Subcutaneous abdominal adipose tissue (tissue), 5 donors: Measurements from ENCODE around the gene MCMBP.

Experiments
- H3K27ac ChIP-seq: one replicate; pipeline ENCODE4 v1.7.0; 2013; ENCODE audit warnings: low read depth, mild to moderate bottlenecking, inconsistent platforms, low read length, moderate library complexity
- H3K27me3 ChIP-seq, 5 donors: one replicate each; pipeline ENCODE4 v1.7.0; 2013; ENCODE audit warnings: low read length in 5 of 5, inconsistent platforms in 1 of 5; ENCODE audit not compliant: control insufficient read depth in 5 of 5, insufficient read depth in 4 of 5
- H3K36me3 ChIP-seq, 5 donors: one replicate each; pipeline ENCODE4 v1.7.0; 2013; ENCODE audit warnings: low read length in 5 of 5; ENCODE audit not compliant: control insufficient read depth in 5 of 5, insufficient read depth in 5 of 5
- H3K4me1 ChIP-seq, 5 donors: one replicate each; pipeline ENCODE4 v1.7.0; 2013; ENCODE audit warnings: low read length in 5 of 5, mild to moderate bottlenecking in 3 of 5, moderate library complexity in 1 of 5; ENCODE audit not compliant: control insufficient read depth in 5 of 5, insufficient read depth in 5 of 5
- H3K4me3 ChIP-seq, 5 donors: one replicate each; pipeline ENCODE4 v1.7.0; 2013; ENCODE audit warnings: low read length in 5 of 5, low read depth in 1 of 5
- H3K9ac ChIP-seq, 5 donors: one replicate each; pipeline ENCODE4 v1.7.0; 2013; ENCODE audit warnings: low read length in 5 of 5, mild to moderate bottlenecking in 4 of 5, moderate library complexity in 3 of 5
- H3K9me3 ChIP-seq, 5 donors: one replicate each; pipeline ENCODE4 v1.7.0; 2013; ENCODE audit warnings: low read length in 5 of 5; ENCODE audit not compliant: control insufficient read depth in 5 of 5
- donor health status: healthy.
- donor health status: healthy.
- donor health status: healthy.
- donor health status: healthy.
- donor health status: healthy.

MCMBP gene

GRCh38 chr10:119845656-119846055 is 27.0 kb downstream of the MCMBP start:
- no peaks in the 10 kb centered on the region for H3K9me3 ChIP-seq
- H3K27ac ChIP-seq, result no peak overlapping the region
- no peaks in the 10 kb centered on the region for H3K27me3 ChIP-seq
- H3K36me3 ChIP-seq, result peaks cover 64 to 80% (median 66%) of the 10 kb centered on the region in 5 donors
- no peak overlapping the region for H3K9ac ChIP-seq
- H3K4me3 ChIP-seq, result no peak overlapping the region
- peaks cover 0 to 10% (median 0%) of the 10 kb centered on the region in 5 donors for H3K4me1 ChIP-seq

- Histone ChIP-seq H3K4me1 (no peaks in the 10 kb centered on the region), H3K36me3 (peaks cover 66 to 93% (median 86%) of the 10 kb centered on the region in 5 donors), H3K9ac (no peak overlapping the region), H3K27ac (no peak overlapping the region), H3K4me3 (no peak overlapping the region), H3K27me3 (no peaks in the 10 kb centered on the region), H3K9me3 (no peaks in the 10 kb centered on the region)
These were observed 38.5 kb downstream of the MCMBP start for GRCh38 chr10:119834188-119834587.

- Histone ChIP-seq H3K27ac (no peak overlapping the region), H3K4me1 (no peaks in the 10 kb centered on the region), H3K4me3 (no peak overlapping the region), H3K27me3 (no peaks in the 10 kb centered on the region), H3K9ac (no peak overlapping the region), H3K9me3 (no peaks in the 10 kb centered on the region), H3K36me3 (peaks cover 71 to 92% (median 87%) of the 10 kb centered on the region in 5 donors)
These were observed 39.7 kb downstream of the MCMBP start for GRCh38 chr10:119832951-119833350.

- no peaks in the 10 kb centered on the region for H3K27me3 ChIP-seq
- H3K36me3 ChIP-seq, result peaks cover 67 to 91% (median 83%) of the 10 kb centered on the region in 5 donors
These were observed 41.0 kb downstream of the MCMBP start for GRCh38 chr10:119831656-119832055.

GRCh38 chr10:119830851-119831250 is 41.8 kb downstream of the MCMBP start:
- no peaks in the 10 kb centered on the region for H3K4me1 ChIP-seq
- H3K4me3 ChIP-seq, result no peak overlapping the region
- peaks cover 61 to 83% (median 77%) of the 10 kb centered on the region in 5 donors for H3K36me3 ChIP-seq
- no peaks in the 10 kb centered on the region for H3K9me3 ChIP-seq
- H3K27ac ChIP-seq, result no peak overlapping the region
- no peaks in the 10 kb centered on the region for H3K27me3 ChIP-seq
- H3K9ac ChIP-seq, result no peak overlapping the region

More at GRCh38 chr10:119831656-119832055, 41.0 kb downstream of the MCMBP start:
- Histone ChIP-seq H3K4me1 (no peaks in the 10 kb centered on the region), H3K4me3 (no peak overlapping the region), H3K9me3 (no peaks in the 10 kb centered on the region), H3K27ac (no peak overlapping the region), H3K9ac (no peak overlapping the region)

GRCh38 chr10:119829429-119829828 is 43.2 kb downstream of the MCMBP start:
- no peaks in the 10 kb centered on the region for H3K27me3 ChIP-seq
- H3K36me3 ChIP-seq, result peaks cover 55 to 69% (median 64%) of the 10 kb centered on the region in 5 donors
- no peak overlapping the region for H3K9ac ChIP-seq
- H3K4me1 ChIP-seq, result no peaks in the 10 kb centered on the region
- H3K4me3 ChIP-seq, result no peak overlapping the region
- H3K27ac ChIP-seq, result no peak overlapping the region
- H3K9me3 ChIP-seq, result no peaks in the 10 kb centered on the region

- Histone ChIP-seq H3K9ac (no peak overlapping the region), H3K9me3 (no peaks in the 10 kb centered on the region), H3K4me3 (no peak overlapping the region), H3K27me3 (no peaks in the 10 kb centered on the region), H3K27ac (no peak overlapping the region), H3K4me1 (no peaks in the 10 kb centered on the region), H3K36me3 (peaks cover 46 to 65% (median 54%) of the 10 kb centered on the region in 5 donors)
These were observed 45.2 kb downstream of the MCMBP start for GRCh38 chr10:119827430-119827829.

GRCh38 chr10:119826771-119827170 is 45.9 kb downstream of the MCMBP start:
- Histone ChIP-seq H3K9me3 (no peaks in the 10 kb centered on the region), H3K27me3 (no peaks in the 10 kb centered on the region), H3K4me1 (no peaks in the 10 kb centered on the region), H3K27ac (no peak overlapping the region), H3K4me3 (no peak overlapping the region), H3K36me3 (peaks cover 39 to 58% (median 50%) of the 10 kb centered on the region in 5 donors), H3K9ac (no peak overlapping the region)

- Histone ChIP-seq H3K27ac (no peak overlapping the region), H3K9ac (no peak overlapping the region), H3K36me3 (peaks cover 18 to 34% (median 27%) of the 10 kb centered on the region in 5 donors), H3K4me1 (no peaks in the 10 kb centered on the region), H3K27me3 (no peaks in the 10 kb centered on the region), H3K9me3 (no peaks in the 10 kb centered on the region), H3K4me3 (no peak overlapping the region)
These were observed 48.3 kb downstream of the MCMBP start for GRCh38 chr10:119824299-119824698.

- Histone ChIP-seq H3K9ac (no peak overlapping the region), H3K9me3 (no peaks in the 10 kb centered on the region), H3K36me3 (peaks cover 6 to 23% (median 14%) of the 10 kb centered on the region in 5 donors), H3K4me3 (no peak overlapping the region), H3K27me3 (no peaks in the 10 kb centered on the region), H3K4me1 (peaks cover 0 to 11% (median 4%) of the 10 kb centered on the region in 5 donors), H3K27ac (no peak overlapping the region)
These were observed 51.5 kb downstream of the MCMBP start for GRCh38 chr10:119821182-119821581.
